ENCODE results near the gene TAF8.

DNA sequence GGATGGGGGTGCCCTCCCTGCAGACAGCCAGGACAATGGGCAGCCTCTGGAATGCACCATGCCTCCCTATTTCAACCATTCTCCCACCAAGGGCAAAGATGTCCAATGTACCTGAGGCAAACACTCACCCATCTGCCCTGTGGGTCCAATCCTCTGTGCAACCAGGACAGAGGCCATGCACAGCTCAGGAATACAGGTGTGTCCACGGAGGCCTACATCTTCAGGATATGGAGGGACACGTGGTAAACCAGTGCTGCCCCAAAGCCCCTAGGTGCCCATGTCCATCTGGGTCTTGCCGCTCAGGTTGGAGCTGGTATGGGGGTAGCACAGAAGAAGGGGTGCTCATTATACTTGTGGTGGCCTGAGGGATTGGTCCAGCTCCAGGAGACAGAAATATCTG lies 20.4 kb upstream of the TAF8 start:
- TF ChIP-seq, protein P1, sequence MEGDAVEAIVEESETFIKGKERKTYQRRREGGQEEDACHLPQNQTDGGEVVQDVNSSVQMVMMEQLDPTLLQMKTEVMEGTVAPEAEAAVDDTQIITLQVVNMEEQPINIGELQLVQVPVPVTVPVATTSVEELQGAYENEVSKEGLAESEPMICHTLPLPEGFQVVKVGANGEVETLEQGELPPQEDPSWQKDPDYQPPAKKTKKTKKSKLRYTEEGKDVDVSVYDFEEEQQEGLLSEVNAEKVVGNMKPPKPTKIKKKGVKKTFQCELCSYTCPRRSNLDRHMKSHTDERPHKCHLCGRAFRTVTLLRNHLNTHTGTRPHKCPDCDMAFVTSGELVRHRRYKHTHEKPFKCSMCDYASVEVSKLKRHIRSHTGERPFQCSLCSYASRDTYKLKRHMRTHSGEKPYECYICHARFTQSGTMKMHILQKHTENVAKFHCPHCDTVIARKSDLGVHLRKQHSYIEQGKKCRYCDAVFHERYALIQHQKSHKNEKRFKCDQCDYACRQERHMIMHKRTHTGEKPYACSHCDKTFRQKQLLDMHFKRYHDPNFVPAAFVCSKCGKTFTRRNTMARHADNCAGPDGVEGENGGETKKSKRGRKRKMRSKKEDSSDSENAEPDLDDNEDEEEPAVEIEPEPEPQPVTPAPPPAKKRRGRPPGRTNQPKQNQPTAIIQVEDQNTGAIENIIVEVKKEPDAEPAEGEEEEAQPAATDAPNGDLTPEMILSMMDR (conservative IDR thresholded peaks at IDR 0.05; ENCODE audit: low read depth, low read length), result no peak
- TF ChIP-seq EZH2phosphoT487 (IDR thresholded peaks at IDR 0.05; ENCODE audit: borderline replicate concordance, low read length) (no peak), EZH2 (IDR thresholded peaks at IDR 0.05; ENCODE audit: low read length, unreplicated experiment) (no peak)

All from PC-3 (cell line).